LoVo (cell line): ENCODE results near the gene LCE3C.
"Not testable (repeated sequence)": the region's sequence is repeated elsewhere in the genome, so short reads cannot be mapped to it uniquely, and the experiment has no call there.

ENCODE experiments used
- DNase-seq: peaks from one replicate; pipeline ENCODE4 v3.0.0-alpha.2; 2016; ENCODE audit warnings: low spot score

The LCE3C gene

GRCh38 chr1:152599934-152600333 is at the start of gene LCE3C:
LCE3C (plus strand) TSS chr1:152600234; CDS start chr1:152600732, 498 bp downstream.
- DNase-seq = no peak

DNA sequence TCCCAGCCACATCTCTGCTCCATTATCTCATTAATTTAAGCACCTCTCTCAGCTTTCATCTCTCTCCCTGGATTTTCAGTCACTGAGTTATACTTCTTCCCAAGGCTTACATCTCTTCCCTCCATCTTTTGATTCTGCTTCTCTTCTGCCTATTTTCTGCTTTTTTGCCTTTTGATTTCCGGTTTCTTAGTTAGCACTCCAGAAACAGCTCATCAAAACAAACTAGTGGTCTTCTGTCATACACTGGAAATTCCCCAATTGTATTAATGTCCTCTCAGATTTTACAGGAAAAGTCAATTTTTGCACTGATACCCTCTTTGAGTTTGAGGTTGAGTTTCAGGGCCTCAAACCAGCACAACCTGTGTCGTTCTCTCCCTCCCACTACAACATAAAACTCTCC is 34.9 kb upstream of the LCE3C start:
- DNase-seq = no peak

- no peak for DNase-seq
Observed at GRCh38 chr1:152565535-152566215, 34.4 kb upstream of the LCE3C start.

DNA sequence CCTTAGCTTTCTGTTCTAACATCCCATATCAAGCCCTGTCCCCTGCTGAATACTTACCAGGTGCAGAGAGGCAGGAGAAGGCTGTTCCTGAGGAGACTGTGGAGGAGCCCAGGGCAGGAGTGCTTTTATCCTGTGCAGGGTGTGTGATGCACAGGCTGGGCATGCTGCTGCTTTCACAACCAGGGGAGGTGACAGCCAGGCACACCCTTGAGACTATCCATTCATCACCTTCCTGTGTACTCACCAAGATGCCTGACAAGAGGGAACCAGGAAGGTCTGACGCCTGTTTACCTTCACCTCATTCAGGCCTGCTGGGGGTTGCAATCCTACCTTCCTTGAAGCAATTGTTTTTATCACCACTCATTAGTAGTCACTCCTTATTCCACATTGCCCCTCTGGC is 33.4 kb upstream of the LCE3C start, which contains the start of gene LCE3E:
TSS of gene LCE3E (minus strand) at position 100 of the 400 bp plus-strand sequence. CDS start 572 bp downstream, outside the sequence.
- DNase-seq = no peak

- no peak for DNase-seq
Observed at GRCh38 chr1:152577168-152577567, 22.9 kb upstream of the LCE3C start.

- DNase-seq = not testable (repeated sequence)
Observed at GRCh38 chr1:152579526-152579925, 20.5 kb upstream of the LCE3C start.

GRCh38 chr1:152580433-152580832 is 19.6 kb upstream of the LCE3C start, which contains the start of gene LCE3D:
LCE3D (minus strand) TSS chr1:152580516; CDS start chr1:152579936, 580 bp downstream.
- DNase-seq = no peak

DNA sequence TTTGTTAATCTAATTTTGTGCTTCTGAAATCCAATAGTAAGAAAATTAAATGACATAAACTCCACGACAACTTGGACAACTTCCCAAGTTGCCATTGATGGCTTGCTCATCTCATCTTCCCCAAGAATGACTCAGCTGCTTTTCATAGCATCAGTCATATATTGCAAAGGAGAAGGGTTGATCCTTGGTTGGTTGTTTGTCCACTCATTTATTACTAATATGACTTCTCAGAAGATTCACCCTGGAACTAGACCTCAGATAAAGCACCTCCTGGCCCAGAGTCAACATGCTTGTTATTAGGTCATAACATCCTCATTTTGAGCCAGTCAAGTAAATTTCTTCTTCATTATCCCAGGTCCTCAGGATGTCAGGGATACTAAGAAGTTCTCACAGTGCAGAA is 17.4 kb upstream of the LCE3C start:
- DNase-seq = no peak

- no peak for DNase-seq
Observed at GRCh38 chr1:152585586-152585985, 14.4 kb upstream of the LCE3C start.

GRCh38 chr1:152596986-152597385 is 3.0 kb upstream of the LCE3C start:
- no peak for DNase-seq

- DNase-seq = no peak
Observed at GRCh38 chr1:152613511-152613910, 13.5 kb downstream of the LCE3C start, which contains the start of gene LCE3B. LCE3B (plus strand) TSS chr1:152613811; CDS start chr1:152613811, 0 bp downstream.

DNA sequence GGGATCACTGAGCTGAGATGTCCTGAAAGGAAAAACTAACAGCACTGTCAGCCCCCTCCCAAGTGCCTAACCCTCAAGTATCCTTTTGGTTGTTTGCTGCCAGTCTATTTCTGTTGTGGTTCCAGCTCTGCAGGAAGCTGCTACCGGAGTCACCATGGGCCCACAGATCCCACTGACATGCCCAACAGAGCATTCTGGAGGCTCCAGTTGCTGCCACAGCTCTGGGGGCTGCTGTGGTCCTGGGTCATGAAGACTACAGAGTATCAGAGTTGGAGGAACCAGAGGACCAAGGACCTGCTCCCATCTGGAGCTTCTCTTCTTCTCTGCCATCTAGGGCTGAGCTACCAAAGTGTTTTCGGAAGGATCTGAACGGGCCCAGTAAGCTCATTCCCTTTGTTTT is 22.0 kb downstream of the LCE3C start:
- DNase-seq = no peak

GRCh38 chr1:152622803-152623202 is 22.8 kb downstream of the LCE3C start, which contains the start of gene LCE3A:
LCE3A (minus strand) TSS chr1:152623103; CDS start chr1:152623103, 0 bp downstream.
- no peak for DNase-seq

DNA sequence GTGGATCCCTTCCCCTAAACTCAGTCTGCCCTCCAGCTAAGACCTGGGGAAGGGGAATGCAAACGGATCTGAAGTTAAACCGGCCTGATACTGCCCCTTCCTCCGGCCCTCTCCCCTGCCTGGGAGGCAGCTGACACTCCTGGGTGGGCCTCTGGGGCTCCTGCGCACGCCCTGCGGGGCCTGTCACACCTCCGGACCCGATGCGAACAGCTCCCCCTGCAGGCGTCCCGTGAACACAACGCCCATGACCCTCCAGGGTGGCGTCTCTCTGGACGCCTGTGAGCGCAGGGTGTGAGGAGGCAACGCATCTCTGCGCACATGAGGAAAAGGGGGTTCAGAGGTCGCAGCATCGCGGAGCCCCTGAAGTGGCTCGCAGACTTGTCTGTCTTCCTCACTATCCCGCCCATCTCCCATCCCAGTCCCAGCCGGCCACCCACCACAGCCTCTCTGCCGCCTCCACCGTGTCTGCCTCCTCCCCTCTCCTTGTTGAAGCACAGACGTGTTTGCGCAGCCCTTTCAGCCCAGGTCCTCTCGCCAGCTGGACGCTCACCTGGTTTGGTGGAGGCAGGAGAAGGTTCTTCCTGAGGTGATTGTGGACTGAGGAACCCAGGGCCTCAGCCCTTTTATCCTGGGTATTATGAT is 23.3 kb downstream of the LCE3C start:
- no peak for DNase-seq

DNA sequence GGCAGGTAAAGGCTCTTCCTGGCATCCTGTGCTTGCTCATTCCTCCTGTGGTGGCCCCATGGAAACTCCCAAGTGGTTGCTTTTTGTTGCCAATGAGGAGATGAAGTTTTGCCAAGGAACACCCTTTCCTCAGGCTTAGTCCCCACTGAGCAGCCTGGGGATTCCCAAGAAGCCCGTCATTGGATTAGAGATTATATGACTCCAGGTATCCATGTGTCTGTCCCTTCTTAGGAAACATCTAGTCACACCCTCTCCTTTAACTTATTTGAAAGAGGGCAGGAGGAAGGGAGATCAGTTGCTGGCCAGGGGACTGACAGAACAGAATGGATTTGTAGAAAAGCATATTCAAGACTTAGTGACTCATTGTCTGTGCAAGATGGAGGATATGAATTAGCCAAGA is 26.7 kb downstream of the LCE3C start:
- DNase-seq = no peak

DNA sequence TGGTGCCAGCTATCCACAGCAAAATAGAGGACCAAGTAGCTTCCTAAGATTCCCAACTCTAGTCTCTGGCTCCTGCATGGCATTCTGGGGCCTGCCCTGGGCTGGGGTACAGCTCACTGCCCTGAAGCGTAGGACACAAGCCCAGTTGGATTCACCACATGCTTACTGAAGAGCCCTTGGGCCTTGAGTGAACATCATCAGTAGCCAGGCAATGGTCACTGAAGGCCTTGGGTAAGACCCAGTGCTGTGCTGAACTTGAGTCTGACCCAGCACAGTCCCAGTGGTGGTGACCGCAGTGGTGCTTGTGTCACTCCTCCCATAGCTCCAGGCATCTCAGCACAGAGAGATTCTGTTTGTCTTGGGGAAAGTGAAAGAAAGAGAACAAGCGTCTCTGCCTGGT is 30.6 kb downstream of the LCE3C start:
- DNase-seq = no peak

DNA sequence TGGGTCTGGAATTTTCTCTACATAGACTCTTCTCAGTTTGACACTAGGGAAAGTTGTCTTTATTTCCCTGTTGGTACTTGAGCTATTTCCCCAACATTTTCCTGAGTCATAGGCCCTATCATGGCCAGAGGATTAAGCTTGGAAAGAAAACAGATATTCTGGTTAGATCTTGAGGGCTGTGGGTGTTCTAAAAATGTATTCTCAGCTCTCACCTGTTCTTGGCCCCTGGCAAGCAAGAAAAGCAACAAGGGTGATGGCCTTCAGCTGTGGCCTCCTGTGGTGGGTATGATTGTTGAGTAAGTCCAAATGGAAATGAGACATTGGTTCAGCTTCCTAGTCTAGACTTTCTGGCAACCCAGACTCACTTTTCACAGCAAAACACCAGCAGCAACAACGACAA is 40.3 kb downstream of the LCE3C start:
- DNase-seq = no peak

DNA sequence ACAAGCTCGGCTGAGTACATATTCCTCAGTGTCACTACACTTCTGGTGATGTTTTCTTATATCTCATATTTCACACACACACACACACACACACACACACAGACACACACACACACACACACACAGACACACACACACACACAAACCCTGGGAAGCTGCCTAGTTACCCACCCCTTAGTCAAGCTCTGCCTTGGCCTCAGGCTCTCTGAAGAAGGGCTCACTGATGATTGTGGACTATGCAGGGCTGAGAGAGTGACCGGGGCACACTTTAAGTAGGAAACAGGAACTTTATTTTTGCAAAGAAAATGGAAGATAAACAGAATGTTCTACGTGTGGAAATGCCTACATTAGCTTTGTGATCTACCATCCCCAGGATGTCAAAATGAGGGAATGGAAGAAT is 43.9 kb downstream of the LCE3C start:
- DNase-seq = no peak

DNA sequence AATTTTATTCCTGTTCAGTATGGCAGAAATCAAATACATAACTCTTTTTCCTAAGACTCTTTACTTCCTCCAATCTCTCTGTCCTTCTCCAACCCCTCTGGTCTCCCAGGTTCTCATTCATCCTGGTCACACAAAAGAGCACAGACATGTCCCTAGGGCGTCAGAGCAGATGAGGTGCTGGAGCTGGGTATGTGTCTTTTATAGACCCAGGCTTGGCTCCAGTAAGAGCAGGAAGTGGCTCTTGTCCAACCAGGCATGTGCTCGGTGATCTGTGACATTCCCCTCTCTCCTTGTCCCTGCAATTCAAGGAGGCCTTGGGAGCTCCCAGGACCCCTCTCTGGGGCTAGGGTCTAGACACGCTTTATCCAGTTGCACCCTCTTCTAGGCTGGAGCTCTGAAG is 45.1 kb downstream of the LCE3C start:
- no peak for DNase-seq

DNA sequence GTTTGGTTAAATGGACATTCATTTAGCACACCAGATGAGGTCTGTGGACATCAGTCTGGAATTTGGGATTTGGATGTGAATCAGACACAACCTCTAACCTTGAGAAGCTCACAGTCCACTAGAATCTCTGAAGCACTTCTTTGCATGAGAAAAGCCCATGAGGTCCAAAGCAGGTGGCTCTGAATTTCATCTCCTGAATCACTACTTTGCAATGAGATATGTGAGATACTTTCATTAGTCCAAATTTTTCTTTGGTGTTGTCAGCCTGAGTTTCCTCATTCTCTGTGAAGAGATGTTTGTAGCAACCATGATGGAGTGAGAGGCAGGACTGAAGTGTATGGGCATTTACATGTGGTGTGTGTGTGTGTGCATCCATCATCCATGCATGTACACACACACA is 46.6 kb downstream of the LCE3C start:
- DNase-seq = no peak
